Measurements from ENCODE around the gene ZKSCAN8.

ZKSCAN8 gene

DNA sequence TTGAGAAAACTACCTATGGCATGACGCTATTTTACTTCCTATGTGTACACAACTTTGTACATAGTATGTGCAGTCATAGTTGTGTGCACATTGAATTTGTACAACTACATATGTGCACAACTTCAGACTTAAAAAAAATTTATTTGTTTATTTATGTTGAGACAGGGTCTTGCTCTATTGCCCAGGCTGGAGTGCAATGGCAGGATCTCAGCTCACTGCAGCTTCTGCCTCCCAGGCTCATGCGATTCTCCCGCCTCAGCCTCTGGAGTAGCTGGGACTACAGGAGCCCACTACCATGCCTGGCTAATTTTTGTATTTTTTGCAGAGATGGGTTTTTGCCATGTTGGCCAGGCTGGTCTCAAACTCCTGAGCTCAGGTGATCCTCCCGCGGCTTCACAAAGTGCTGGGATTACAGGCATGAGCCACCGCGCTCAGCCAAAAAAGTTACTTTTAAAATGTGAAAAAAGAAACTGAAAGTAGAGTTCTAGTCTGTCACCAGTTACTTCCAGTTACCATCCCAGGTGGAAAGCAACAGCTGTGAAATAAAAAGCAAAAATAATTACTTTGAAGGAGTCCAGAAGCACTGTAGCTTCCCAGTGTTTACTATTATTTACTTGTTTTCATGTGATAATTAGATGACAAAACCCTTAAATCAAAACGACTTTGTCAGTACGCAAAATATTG is 1.7 kb upstream of the ZKSCAN8 start:
- no peak for DNase-seq (ENCODE audit: low spot score)

DNA sequence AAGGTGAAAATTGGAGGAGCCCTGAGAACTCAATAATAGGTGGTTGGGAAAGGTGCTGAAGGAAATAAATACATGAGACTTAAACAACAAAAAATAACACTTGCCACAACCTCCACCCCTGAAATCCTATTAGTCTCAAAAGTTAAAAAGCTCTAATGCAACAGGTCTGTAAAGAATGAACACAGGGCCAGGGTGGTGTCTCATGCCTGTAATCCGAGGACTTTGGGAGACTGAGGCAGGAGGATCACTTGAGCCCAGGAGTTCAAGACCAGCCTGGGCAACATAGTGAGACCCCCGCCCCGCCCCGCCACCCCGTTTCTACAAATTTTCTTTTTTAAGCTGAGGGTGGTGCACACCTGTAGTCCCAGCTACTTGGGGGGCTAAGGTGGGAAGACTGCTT is 1.1 kb upstream of the ZKSCAN8 start:
- DNase-seq (ENCODE audit: low spot score), result no peak

DNA sequence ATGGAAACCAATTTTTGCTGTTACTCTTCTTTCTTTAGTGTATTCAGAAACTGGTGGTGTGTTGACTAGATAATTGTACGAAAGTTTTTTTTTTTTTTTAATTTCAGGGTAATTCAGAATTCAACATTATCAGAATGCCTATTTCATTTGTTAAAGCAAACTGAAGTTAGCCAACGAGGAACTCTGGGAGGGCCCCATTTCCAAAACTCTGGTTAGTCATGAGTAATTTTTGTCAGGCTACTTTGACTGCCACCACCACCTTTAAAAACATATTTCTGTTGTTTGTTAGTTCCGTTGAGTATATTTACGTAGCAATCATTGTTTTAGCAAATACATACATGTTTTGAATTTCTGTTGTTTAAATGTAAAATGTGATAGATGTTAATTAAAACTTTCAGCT is 763 bp downstream of the ZKSCAN8 start:
- no peak for DNase-seq (ENCODE audit: low spot score)

DNA sequence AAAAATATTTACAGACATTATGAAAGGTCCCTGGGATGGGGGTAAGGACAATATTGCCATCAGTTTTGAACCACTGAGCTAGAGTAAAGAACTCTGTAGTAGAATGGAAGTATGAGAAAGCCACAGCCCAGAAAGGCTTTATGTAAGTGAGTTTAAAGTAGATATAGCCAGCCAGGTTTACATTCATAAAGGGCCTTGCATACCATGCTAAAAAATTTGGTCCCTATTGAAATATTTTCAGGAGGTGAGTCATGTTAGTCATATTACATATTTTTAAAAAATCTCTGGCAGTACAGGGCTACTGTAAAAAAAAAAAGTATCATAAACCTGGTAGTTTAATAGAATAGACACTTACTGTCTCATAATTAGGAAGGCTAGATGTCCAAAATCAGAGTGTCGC is 3.5 kb downstream of the ZKSCAN8 start:
- no peak for DNase-seq (ENCODE audit: low spot score)

DNA sequence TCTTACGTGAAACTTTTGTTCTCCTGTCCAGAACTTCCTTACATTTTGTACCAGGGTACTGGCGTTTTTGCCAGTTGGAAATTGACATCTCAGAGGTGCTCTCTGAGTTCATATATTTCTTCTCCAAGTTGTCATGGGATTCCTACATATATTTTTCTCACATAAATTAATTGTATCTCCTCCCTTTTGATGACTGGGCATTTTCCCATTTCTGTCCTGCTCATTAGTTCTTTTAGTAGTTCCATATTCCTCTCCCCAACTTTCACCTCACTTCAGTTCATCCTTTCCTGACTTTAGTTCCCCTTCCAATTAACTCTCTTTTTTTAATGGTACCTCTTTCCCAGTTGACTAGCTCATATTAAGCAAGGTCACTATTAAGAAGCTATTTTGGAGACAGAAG is 10.8 kb downstream of the ZKSCAN8 start:
- no peak for DNase-seq (ENCODE audit: low spot score)

DNA sequence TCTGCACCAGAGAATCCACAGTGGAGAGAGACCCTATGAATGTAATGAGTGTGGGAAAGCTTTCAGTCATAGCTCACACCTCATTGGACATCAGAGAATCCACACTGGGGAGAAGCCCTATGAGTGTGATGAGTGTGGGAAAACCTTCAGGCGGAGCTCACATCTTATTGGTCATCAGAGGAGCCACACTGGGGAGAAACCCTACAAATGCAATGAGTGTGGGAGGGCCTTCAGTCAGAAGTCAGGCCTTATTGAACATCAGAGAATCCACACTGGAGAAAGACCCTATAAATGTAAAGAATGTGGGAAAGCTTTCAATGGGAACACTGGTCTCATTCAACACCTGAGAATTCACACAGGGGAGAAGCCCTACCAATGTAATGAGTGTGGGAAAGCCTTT is 11.9 kb downstream of the ZKSCAN8 start:
- no peak for DNase-seq (ENCODE audit: low spot score)

DNA sequence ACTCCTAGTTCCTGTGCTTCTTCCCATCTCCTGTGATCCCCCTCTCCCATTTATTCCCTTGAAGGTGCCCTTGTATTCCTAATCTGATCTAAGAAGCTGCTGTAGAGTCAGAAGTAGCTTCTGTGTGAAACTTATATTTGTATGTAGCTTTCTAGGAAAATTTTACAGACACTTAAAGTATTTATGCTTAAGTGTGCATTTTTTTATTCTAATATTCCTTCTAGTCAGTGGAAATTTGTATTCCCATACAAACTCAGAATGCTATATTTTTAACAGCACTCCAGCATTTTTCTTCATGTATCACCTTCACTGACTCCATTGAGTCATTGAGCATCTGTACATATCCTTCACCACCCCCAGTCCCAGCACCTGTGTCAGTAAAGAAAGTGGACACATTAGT is 12.7 kb downstream of the ZKSCAN8 start:
- no peak for DNase-seq (ENCODE audit: low spot score)

DNA sequence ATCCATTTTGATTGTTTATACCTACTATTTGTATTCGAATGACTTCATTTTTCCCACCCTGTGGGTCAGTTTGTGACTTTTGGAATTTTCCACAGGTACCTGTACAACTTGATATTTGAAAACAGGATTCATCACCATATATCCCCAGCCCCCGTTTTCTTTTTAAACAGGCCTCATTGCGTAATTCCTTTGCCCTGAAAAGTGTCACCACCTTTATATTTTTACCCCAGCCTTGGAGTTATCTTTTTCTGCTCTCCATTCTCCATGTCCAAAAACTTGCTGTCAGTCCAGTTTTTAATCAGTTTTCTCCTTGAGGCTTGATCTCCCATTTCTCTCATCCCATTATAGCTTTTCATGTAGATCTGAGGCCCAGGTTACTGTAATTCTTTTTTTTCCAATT is 16.6 kb downstream of the ZKSCAN8 start:
- no peak for DNase-seq (ENCODE audit: low spot score)

DNA sequence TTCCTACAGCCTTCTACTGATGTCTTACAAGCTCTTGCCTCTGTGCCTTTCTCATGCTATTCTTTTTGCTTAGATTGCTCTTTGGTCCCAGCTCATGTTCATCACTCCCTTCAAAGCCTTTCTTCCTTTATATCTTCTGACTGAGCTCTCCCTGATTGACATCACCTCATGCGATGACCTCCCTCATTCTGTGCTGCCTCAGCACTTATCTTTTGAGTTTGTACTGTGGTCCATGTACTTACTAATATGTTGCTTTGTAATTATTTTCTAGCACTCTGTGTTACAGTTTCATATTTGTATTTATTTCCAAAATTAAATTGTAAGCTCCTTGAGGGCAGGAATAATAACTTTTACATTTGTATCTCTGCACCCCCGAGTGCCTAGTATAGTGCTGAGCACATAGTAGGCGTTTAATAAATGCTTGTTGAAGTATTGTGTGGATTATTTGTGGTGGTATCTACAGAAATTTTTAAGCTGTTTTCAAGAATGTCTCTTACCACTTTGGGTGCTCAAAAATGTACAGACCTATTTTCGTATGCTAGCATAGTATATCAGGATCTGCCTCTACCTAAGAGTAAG is 17.4 kb downstream of the ZKSCAN8 start:
- DNase-seq (ENCODE audit: low spot score), result no peak

DNA sequence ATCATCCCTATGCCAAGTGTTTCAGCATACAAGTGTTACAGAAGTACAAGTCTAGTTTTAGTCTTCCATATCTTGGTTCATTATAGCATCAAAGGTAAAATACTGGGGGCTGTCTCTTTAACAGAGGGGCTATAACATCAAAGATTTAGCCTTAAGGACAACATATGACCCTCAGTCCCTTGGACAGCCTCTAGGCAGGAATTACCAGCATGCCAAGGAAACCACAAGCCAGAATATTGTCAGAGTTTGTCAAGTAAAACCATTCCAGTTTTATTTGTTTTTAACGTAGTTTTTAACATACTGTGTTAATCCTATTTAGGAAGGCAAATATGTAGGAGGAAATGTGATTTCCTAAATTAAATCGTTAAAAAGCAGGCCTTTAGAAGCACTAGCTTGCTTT is 18.6 kb downstream of the ZKSCAN8 start:
- DNase-seq (ENCODE audit: low spot score), result no peak

DNA sequence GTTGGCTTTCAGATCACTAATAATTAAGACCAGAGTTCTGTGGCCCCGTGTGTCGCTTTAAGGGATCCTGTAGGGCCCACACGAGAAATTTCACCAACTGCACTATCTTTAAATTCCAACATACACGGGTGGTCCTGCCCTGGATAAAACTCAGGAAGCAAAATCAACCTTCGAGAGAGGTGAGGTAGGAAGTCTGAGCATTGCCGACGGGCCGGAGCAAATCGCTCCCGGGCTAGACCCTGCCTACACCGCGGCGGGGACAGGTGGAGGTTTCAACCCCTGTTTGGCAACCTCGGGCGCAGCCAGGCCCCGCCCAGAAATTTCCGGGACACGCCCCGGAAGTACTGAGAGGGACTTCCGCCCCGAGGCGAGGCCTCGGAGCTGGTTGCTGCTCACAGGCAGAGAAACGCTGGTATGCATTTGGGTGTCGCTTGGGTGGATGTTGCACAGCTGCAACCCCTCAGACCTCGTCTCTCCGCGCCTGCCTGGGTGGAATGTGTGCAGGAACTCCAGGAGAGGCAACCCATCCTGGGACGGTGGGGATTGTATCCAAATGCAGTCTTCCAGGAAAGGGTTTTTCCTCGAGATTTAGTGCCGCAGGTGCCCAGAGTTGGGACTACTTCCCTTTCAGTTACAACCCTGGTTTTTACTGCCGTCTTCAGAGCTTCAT is 19.9 kb downstream of the ZKSCAN8 start:
- no peak for DNase-seq (ENCODE audit: low spot score)

DNA sequence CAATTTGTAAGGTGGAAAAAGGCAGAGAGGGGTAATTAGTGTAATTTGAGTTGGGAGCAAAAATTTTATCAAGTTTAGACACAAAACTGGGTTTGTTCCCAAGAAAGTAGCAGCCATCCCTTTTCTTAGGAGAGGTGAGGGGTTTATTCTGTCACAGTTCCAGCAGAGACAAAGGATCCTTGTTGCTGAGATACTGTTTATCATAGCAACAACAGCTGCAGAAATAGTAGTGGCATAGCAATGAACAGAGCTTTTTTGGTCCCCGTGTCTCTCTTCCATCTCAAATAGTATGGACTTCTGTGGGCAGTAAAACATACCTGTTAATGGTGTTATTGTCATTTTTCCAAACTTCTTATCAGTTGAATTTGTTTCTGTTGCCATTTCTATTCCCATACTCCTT is 23.9 kb downstream of the ZKSCAN8 start:
- DNase-seq (ENCODE audit: low spot score), result no peak

DNA sequence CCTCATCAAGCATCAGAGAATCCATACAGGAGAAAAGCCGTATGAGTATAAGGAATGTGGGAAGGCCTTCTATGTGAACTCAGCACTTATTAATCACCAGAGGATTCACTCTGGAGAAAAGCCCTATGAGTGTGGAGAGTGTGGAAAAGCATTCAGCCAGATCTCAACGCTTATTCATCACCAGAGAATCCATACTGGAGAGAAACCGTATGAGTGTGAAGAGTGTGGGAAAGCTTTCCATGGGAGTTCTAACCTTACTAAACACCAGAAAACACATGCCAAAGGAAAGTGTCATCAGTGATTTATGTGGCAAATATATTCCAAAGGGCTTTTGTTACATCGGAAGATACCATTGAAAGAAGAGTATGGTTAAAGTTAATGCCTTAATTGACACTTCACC is 25.4 kb downstream of the ZKSCAN8 start:
- no peak for DNase-seq (ENCODE audit: low spot score)

DNA sequence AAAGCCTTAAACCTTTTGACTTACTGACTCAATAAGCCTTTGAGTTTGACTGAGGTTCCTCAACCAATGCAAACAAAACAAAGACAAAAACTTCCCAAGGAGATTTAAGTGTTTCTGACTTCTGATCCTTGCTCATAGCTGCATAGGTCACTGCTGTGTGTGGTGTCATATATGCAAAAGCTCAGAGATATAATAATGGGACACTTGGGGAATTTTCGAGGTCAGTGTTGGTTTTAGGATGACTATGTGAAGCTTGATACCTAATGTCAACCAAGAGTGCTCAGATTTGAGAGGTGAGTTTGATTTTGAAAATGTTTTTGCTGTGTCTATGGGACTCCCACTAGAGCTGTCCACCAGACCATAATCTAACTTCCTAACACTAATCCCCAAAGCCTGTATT is 26.2 kb downstream of the ZKSCAN8 start:
- DNase-seq (ENCODE audit: low spot score), result no peak

DNA sequence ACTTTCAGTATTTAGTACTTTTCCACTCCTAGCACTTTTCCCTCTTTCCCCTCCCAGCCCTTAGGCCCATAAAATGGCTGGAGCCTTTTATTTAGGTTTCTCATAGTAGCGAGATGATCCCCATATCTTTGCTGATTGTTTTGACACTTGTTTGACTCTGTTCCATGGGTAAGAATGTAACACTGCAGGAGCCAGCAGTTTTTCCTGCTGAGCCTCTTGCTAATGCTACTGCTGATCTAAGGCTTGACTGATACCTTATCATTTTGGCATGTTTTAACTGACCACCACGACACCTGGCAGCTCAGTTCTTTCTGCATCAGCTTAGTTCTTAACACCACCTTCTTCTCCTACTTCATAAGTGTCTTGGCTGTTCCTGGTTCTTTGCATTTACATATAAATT is 29.6 kb downstream of the ZKSCAN8 start:
- DNase-seq (ENCODE audit: low spot score), result no peak

DNA sequence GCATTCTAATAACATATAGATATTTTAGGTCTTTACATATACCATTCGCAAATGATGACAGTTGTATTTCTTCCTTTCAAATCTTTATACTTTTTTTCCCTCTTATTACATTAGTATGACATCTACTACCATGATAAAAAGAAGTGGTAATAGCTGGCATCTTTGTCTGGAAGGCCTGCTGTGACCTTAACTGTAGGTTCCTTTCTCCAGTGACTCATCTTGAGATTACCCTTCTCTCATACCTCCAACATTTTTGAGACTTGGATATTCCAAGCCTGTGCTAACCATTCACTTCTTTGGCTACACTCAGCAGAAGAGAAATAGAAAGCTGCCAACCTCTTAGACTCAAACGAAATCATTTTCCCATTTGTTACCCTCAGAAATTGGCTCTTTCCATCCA is 30.3 kb downstream of the ZKSCAN8 start:
- no peak for DNase-seq (ENCODE audit: low spot score)

DNA sequence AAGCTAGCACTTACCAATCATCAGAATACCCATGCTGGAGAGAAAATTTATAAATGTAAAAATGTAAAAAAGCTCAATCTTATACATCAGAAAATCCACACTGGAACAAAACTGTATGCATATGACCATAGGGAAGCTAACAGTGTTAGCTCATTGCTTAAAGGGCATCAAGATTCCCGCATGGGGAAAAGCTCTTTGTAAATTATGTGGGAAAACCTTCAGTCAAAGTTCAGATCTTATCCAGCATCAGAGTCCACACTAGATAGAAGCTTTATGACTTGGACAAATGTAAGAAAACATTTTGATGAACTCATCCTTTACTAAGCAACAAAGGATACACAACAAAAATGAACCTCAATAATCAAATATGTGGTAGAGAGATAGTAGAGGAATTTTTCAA is 34.7 kb downstream of the ZKSCAN8 start:
- no peak for DNase-seq (ENCODE audit: low spot score)

DNA sequence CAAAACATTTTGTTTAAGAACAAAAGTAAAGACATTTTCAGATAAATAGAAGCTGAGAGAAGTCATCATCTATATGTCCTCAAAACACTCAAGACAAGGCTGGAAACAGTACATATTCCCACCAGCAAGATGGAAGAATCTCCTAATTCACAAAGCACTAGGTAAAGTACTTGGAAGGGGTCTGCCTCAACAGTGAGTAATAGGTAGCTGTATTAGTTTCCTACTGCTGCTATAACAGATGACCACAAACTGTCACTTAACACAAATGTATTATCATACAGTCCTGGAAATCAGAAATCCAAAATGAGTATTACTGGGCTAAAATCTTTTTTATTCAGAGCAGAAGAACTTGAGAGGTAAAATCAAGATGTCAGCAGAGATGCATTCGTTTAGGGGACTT is 40.6 kb downstream of the ZKSCAN8 start:
- no peak for DNase-seq (ENCODE audit: low spot score)

DNA sequence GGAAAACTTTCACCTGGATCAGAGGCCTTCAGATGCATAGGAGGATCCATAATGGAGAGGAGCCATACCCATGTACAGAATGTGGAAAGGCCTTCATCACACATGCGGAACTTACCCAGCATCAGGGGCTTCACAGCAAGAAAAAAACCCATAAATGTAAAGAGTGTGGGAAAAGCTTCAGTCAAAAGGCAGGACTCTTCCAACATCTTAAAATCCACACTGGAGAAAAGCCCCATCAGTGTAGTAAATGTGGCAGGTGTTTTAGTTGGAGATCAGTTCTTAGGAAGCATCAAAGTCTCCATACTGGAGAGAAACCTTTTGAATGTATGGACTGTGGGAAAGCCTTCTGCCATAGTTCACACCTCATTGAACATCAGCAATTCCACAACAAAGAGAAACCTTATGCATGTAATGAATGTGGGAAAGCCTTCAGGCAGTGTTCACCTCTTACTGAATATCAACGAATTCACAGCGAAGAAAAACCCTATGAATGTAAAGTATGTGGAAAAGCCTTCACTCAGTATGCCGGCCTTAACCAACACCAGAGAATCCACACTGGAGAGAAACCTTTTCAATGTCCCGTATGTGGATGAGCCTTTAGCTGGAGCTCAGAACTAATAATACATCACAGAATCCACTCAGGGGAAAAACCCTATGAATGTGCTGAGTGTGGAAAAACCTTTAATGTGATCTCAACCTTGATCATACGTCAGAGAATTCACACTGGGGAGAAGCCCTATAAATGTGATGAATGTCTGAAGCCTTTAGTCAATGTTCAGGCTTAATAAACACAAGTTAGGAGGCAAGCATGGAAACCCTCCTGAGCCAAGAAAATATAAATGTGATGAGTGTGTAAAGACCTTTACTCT is 46.7 kb downstream of the ZKSCAN8 start:
- no peak for DNase-seq (ENCODE audit: low spot score)

DNA sequence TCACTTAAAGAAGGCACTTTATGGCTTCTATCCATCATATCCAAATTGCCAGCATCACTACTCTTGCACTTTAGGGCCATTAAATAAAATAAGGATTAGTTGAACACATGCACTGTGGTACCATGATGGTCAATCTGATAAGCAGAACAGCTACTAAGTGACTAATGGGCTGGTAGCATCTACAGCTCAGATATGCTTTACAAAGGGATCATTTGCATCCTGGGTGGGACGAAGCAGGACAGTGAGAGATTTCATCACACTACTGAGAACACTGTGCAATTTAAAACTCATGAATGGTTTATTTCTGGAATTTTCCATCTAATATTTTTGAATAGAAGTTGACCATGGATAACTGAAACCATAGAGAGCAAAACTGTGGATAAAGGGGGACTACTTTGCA is 58.3 kb downstream of the ZKSCAN8 start:
- DNase-seq (ENCODE audit: low spot score), result no peak

DNA sequence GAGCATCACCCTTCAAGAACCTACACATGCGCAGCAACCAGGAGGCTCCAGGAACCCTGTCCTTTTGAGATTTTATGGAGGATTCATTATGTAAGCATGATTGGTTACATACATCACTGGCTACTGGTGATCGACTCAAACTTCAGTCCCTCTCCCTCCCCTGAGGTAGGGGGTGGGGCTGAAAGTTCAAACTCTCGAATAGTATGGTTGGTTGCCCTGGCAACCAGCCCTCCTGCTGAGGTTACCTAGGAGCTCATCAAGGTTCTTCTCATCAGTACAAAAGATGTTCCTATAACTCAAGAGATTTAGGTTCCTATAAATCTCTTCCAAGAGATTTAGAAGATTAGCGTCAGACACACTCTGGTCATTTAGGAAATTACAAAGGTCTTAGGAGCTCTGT is 61.5 kb downstream of the ZKSCAN8 start:
- no peak for DNase-seq (ENCODE audit: low spot score)

DNA sequence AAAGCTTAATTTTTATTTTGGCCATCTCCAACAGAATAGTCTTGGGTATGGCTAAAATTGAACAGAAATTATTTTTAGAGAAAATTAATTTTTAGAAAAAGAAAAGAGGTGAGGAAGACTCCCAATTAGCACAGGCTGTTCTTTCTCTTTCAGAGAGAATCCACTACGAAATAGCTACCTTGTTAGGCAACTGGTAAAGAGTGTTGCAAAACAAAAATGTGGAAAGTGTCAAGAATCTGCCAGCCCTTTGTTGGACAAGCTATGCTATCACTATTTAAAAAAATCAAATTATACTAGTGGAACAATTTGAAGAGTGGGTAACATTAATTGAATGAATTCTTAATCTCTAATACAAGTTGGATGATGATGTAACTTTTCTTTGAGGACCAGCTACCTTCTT is 64.2 kb downstream of the ZKSCAN8 start:
- DNase-seq (ENCODE audit: low spot score), result no peak

DNA sequence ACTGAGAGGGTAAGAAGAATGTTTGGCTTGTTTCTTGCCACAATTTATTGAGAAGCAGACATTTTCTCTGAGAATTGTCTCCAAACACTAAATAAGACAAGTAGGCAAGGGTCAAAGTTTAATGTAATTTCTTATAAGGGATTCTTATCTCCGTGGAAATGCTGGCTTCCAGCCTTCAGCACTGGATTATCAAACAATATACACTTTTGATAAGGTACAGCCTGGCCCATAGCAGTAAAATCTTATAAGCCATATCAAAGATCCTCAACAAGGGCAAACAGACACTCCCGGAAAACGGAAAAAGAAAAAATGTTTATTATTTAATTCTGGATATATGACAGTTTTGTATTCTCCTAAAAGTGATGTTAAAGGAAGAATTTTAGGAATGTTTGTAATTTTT is 64.8 kb downstream of the ZKSCAN8 start:
- DNase-seq (ENCODE audit: low spot score), result no peak
